Calu3 (cell line): ENCODE data around the gene FAM228A. TPM values are rescaled to one million over a fixed set of nuclear protein-coding genes. Genes with fewer than 3 reads are reported as not detected.

Experiments
- BruUV-seq: library from RNA; stranded (reverse); fragments of 400-500 nt; replicated peaks from 2 replicates; lab custom pipeline; 2021; lab: Mats Ljungman, UMichigan
- CTCF ChIA-PET: fragments of 300-600 bp; sonication (Branson Sonifier 250); formaldehyde crosslinking; loops from one replicate; lab custom pipeline; 2022; ENCODE audit warnings: antibody characterized with exemption; lab: Charles Lee
- DNase-seq: peaks from one replicate; pipeline ENCODE4 v3.0.0; 2022
- H3K27ac Mint-ChIP-seq: one replicate; pipeline ENCODE4 v1.8.0; 2022; ENCODE audit warnings: mixed read lengths; ENCODE audit not compliant: unreplicated experiment
- H3K27me3 Mint-ChIP-seq: one replicate; pipeline ENCODE4 v1.8.0; 2022; ENCODE audit warnings: mixed read lengths; ENCODE audit not compliant: unreplicated experiment
- H3K36me3 Mint-ChIP-seq: one replicate; pipeline ENCODE4 v1.8.0; 2022; ENCODE audit warnings: mild to moderate bottlenecking, moderate library complexity, mixed read lengths; ENCODE audit not compliant: insufficient read depth, unreplicated experiment
- H3K4me1 Mint-ChIP-seq: one replicate; pipeline ENCODE4 v1.8.0; 2022; ENCODE audit warnings: mild to moderate bottlenecking, low read depth, mixed read lengths; ENCODE audit not compliant: unreplicated experiment
- H3K4me3 Mint-ChIP-seq: one replicate; pipeline ENCODE4 v1.8.0; 2022; ENCODE audit warnings: mild to moderate bottlenecking, low read depth, moderate library complexity, mixed read lengths; ENCODE audit not compliant: unreplicated experiment
- H3K9me3 Mint-ChIP-seq: one replicate; pipeline ENCODE4 v1.8.0; 2022; ENCODE audit warnings: low read depth, mixed read lengths; ENCODE audit not compliant: unreplicated experiment
- CTCF ChIP-seq: fragments of 200-600 bp; IDR thresholded peaks from one replicate; pipeline ENCODE4 v1.8.0; 2022; ENCODE audit warnings: antibody characterized with exemption; ENCODE audit not compliant: unreplicated experiment
- intact Hi-C: fragments of 100-400 bp; cut with micrococcal nuclease; formaldehyde crosslinking; loops from one replicate; pipeline ENCODE4 v1.10.0; 2022; ENCODE audit not compliant: unreplicated experiment
- total RNA-seq: library from RNA; stranded (reverse); gene quantifications from 2 replicates; pipeline ENCODE4 v1.2.3, GENCODE V29; 2022

The FAM228A gene
- total RNA-seq, 1 experiment from 2014 or later = not detected

DNA sequence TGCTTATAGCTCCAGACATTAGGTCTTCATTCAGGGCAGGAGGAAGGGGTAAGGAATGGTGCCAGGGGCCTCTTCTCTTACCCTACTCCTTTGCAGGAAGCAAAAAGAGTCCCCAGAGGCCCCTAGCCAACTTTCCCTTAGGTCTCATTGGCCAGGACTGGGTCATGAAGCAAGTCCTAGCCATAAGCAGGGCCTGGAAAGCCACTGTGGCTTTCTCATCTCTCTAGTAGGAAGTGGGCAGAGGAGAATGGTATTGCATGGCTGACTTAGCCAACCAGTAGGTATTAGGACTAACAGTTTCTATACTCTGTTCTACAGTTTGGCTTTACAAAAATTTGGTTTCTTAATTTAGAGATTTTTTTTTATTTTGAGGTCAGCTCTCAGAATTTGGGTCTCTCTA is 4.8 kb downstream of the FAM228A start:
- no peaks in the 10 kb centered on the region for H3K9me3 Mint-ChIP-seq
- TF ChIP-seq CTCF = no peak
- DNase-seq = no peak
- CTCF ChIA-PET = no interaction called here
- intact Hi-C loops = no loop called here
- H3K4me1 Mint-ChIP-seq = no peaks in the 10 kb centered on the region
- no peaks in the 10 kb centered on the region for H3K27me3 Mint-ChIP-seq
- no peaks in the 10 kb centered on the region for H3K36me3 Mint-ChIP-seq
- BruUV-seq = no TSS peak
- H3K27ac Mint-ChIP-seq = no peak overlapping the region
- no peak overlapping the region for H3K4me3 Mint-ChIP-seq

DNA sequence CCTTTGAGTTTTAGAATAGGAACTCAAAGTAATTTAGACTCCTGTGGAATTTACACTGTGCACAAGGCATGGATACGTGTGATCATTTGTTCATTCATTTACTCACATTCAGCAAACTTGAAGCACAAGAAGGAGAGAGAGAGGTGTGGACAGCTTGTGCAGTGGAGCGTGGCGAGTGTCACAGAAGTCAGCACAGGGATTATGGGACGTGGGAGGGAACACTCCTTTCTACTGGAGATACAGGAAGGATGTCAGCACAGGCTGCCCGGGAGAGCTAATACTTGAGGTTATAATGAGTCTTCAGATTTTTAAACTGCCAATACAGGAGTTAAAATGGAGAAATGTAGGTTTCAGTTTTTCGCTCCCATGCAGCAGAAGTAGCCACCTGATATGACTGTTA is 7.0 kb downstream of the FAM228A start:
- no peak for TF ChIP-seq CTCF
- CTCF ChIA-PET = no interaction called here
- intact Hi-C loops = no loop called here
- BruUV-seq = no TSS peak
- Mint-ChIP-seq H3K27me3 (no peaks in the 10 kb centered on the region), H3K4me3 (no peak overlapping the region), H3K4me1 (no peaks in the 10 kb centered on the region), H3K36me3 (no peaks in the 10 kb centered on the region), H3K27ac (no peak overlapping the region), H3K9me3 (no peaks in the 10 kb centered on the region)
- DNase-seq = no peak

DNA sequence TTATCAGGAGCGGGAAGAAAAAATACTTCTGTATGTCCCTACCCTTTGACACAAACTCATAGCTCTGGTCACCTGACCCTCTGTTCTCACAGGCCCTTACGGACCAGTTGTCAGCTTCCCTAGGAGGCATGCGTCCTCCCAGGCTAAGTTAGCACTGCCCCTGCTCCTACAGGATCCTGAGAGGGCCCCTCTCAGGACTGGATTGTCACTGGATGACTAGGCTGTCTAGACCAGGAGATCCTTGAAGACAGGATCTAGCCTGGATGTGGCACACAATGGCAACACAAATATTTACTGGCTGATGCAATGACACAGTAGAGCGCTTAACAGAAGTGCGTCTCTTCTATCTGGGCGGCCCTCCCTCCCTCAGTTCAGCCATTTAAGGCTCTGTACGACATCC is 7.7 kb downstream of the FAM228A start:
- no peaks in the 10 kb centered on the region for H3K27me3 Mint-ChIP-seq
- H3K27ac Mint-ChIP-seq = no peak overlapping the region
- CTCF ChIA-PET = no interaction called here

DNA sequence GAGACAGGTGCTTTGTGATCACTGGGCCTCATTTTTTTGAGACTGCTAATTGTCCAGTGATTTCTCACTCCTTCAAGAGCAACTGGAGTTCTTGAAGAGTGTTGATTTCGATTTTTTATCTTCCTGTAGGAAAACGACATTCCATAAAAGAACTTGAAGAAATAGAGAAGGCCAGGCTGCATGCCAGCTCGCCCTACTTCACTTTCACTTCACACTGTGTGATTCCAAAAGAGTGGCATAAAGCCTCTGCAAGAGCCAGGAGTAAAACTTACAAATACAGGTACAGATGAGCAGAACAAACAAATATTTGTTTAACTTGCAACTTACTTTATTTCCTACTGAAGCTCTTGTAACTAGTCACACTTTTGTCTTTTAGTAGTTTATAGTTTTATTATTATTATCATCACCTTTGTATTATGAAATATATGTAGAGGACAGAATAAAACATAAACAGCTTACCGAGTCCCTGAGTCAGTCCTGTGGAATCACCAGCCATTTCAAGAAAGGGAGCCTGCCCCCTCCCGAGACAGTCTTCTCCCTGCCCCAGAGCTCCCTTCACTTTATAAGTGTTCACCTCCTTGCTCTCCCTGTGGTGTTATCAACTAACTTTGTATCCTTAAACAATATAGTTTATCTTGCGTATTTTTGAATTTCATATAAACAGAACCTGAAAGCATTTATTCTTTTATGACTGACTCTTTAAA is 8.7 kb downstream of the FAM228A start:
- peaks cover 8% of the 10 kb centered on the region for H3K27me3 Mint-ChIP-seq
- TF ChIP-seq CTCF = no peak
- H3K9me3 Mint-ChIP-seq = no peaks in the 10 kb centered on the region
- no TSS peak for BruUV-seq
- H3K4me3 Mint-ChIP-seq = no peak overlapping the region
- no peak overlapping the region for H3K27ac Mint-ChIP-seq
- H3K36me3 Mint-ChIP-seq = no peaks in the 10 kb centered on the region
- no peaks in the 10 kb centered on the region for H3K4me1 Mint-ChIP-seq
- intact Hi-C loops = no loop called here
- no peak for DNase-seq
- CTCF ChIA-PET = interaction anchor here (0.6 kb wide), 1 partner anchor 19 kb away, joined by 4 read pairs; no protein-coding TSS in a partner anchor

More for the DNA sequence above, 7.7 kb downstream of the FAM228A start:
- H3K4me3 Mint-ChIP-seq = no peak overlapping the region
- no TSS peak for BruUV-seq
- DNase-seq = no peak
- H3K4me1 Mint-ChIP-seq = no peaks in the 10 kb centered on the region
- TF ChIP-seq CTCF = no peak
- no peaks in the 10 kb centered on the region for H3K9me3 Mint-ChIP-seq
- intact Hi-C loops = no loop called here
- H3K36me3 Mint-ChIP-seq = no peaks in the 10 kb centered on the region
